GM19023 (cell line): ENCODE measurements around the gene ZNF552.

Experiments
- ATAC-seq: cut with Tn5 transposase; IDR thresholded peaks from one replicate; pipeline ENCODE4 v1.9.1; 2021; ENCODE audit warnings: mild to moderate bottlenecking, moderate library complexity; ENCODE audit not compliant: unreplicated experiment

Gene ZNF552

DNA sequence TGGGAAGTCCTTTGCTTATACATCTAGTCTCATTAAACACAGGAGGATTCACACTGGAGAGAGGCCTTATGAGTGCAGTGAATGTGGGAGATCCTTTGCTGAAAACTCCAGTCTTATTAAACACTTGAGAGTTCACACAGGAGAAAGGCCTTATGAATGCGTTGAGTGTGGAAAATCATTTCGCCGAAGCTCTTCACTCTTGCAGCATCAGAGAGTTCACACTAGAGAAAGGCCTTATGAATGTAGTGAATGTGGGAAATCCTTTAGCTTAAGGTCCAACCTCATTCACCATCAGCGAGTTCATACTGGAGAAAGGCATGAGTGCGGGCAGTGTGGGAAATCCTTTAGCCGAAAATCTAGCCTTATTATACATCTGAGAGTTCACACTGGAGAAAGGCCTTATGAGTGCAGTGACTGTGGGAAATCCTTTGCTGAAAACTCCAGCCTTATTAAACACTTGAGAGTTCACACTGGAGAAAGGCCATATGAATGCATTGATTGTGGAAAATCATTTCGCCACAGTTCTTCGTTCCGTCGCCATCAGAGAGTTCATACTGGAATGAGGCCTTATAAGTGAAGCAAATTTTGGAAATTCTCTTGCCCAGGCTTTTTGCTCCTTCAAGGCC, 35.4 kb downstream of the ZNF552 start:
- ATAC-seq = no peak

DNA sequence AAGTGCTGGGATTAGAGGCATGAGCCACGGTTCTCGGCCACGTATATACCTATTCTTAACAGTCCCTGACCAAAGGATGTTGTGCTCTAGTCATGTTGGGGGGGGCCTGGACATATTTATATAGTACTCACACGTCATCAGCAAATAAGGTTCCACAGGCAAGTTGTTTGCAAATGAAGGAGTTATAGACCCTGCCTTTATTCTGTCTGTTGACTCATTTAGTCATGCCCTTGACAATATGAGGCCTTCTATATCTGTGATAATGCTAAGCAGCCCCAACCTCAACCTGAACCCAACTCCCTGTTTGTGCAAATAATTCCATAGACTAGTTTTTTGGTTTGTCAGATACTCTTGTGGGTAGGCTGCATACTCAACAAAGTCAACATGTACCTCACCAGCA, 36.4 kb downstream of the ZNF552 start:
- ATAC-seq = no peak

DNA sequence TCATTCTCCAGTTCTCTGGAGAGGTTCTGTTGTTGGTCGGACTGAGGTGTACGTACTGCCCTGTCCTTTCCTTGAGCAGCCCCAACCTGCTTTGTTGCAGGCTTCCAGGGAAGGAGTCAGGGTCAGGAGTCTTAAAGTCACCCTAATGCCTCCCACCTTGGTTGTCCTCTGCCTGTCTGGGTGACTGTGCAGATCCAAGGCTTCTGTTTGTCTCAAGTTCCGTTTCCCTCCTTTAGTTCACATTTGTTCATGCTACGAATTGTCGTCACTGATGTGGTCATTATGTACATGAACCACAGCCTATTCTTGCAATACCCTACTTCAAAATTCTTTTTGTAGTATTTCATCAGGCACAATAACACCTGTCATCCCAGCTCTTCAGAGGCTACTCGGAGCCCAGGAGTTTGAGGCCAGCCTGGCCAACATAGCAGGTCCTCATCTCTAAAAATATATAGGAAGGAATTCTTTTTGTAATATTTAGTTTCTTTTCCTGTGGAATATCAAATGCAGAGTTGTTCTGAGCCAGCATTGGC, 37.9 kb downstream of the ZNF552 start:
- no peak for ATAC-seq

DNA sequence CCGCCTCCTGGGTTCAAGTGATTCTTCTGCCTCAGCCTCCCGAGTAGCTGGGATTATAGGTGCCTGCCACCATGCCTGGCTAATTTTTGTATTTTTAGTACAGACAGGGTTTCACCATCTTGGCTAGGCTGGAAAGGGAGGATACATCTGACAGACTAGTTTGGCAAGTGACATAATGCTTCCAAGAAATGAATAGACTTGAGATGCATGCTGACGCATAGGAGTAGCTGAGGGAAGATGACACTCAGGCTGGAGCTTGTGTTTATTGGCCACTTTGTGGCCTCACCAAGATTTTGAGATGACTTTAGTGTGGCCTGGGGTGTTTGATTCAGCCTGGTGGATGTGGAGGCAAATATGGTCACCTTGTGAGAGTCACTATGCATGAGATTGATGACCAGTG, 41.2 kb downstream of the ZNF552 start:
- no peak for ATAC-seq

DNA sequence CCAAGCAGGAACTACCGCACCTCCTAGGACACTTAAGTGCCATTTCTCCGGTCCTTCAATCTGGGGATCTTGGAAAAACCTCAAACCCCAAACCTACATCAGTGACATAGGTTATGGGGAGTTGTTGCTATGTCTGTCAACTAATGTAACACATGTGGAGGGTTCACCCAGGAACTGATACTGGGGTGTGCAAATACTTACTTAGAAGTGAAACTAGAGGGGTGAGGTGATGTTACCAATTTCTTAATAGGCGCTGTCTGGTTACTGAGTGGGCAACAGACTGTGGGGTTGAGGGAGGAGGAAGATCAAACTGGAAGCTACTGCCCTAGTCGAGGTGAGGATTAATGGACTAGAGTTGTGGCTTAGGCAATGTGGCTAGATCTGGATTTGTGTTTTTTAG, 43.3 kb downstream of the ZNF552 start:
- no peak for ATAC-seq

DNA sequence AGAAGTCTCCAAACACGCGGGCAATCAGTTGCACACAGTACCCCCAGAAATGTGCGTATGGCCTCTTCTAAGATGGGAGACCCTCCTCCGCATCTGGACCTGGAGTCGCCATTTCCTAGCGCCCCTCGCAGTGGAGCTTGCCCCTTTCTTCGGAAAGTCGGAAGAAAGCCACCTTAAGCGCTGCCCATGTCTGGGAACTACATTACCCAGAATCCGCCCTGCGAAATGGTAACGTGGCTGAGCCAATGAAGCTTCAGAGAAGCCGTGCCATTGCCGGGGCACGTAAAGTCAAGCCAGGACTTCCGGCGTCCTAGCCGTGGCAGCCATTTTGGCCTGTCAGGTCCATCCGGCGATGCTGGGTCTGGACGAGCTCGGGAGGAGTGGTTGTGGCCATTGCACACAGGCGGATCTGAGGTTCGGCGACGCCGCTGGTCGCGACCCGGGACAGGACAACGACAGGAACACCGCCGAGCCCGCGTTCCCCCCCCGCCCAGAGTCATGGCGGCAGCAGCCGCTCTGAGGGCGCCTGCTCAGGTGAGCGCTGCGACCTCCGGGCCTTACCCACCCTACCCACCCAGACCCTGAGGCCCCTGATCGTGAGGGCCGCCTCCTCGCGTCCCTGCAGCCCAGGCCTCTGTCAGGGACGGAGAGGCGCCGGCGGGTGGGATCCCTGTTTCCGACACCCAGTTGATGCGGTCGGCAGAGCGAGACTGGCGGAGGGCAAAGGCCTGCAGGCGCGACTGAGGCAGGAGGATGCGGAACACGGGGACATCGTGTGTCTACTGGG, 45.2 kb downstream of the ZNF552 start, which contains the start of gene ZNF586:
Gene ZNF586 (plus strand): TSS at position 332 of the 787 bp plus-strand sequence. CDS start 167 bp downstream, at position 499.
- peak; percentile 98 for ATAC-seq

DNA sequence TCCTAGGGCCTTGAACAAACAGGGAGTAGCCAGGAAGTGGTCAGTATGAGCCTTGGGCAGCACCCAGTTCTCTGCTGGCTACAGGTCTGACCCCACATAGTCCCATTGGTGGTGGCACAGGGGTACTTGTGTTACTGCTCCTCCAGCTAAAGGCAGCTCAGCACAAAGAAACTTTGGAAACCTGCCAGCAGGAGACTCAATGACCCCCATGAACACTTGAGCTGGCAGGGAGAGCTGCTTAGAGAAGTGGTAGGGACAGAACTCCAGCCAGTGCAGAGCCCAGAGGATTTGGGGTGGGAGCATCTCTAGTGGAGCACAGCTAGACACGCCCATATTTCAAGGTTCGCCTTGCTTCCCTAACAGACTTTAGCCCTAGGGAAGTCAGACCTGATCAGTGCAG, 55.6 kb downstream of the ZNF552 start:
- ATAC-seq = no peak

DNA sequence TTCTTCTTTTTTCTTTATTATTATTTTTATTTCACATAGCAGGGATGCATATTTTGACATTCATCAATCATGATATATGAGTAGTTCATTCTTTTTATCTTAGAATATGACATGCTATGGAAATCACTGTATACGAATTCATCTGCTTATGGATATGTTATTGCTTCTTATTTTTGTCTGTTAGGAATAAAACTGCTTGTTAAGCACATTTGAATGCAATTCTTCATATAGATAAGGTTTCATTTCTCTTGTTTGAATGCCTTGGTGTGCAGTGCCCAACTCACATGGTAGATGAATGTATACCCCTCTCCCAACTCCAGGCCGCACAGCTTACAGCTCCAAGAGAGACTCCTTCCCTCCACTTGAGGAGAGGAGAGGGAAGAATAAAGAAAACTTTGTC, 56.8 kb downstream of the ZNF552 start:
- no peak for ATAC-seq
